ENCODE results near the gene EXOSC7.
"Not testable (repeated sequence)": the region's sequence is repeated elsewhere in the genome, so short reads cannot be mapped to it uniquely, and the experiment has no call there.

GRCh38 chr3:44986330-44986729 lies 10.3 kb downstream of the EXOSC7 start:
- TF ChIP-seq EZH2phosphoT487 (IDR thresholded peaks at IDR 0.05; ENCODE audit: insufficient read depth, low read depth); EZH2 (IDR thresholded peaks at IDR 0.05; ENCODE audit: insufficient read depth, poor library complexity, severe bottlenecking): not testable (repeated sequence)

All from GM23248 (cell line).